Sigmoid colon (tissue), 4 donors: ENCODE measurements around the gene PCK2.

Experiments
- POLR2A ChIP-seq, 2 donors: fragments of 450-650 bp; IDR thresholded peaks; one replicate each; pipeline ENCODE4 v1.6.1; 2016; ENCODE audit warnings: antibody characterized with exemption in 2 of 2, mild to moderate bottlenecking in 2 of 2, moderate library complexity in 2 of 2
- POLR2AphosphoS5 ChIP-seq, 4 donors: sonication (generic); formaldehyde crosslinking; IDR thresholded peaks; one replicate each; pipeline ENCODE4 v1.6.1; 2017; ENCODE audit warnings: antibody characterized with exemption in 4 of 4

GRCh38 chr14:24098927-24099813 is 5.1 kb downstream of the PCK2 start:
- TF ChIP-seq POLR2AphosphoS5 (IDR thresholded peaks at IDR 0.05) (no peak), POLR2A (IDR thresholded peaks at IDR 0.05) (no peak)
